SK-N-SH (cell line): ENCODE measurements around the gene SLC2A13. TPM values are rescaled to one million over a fixed set of nuclear protein-coding genes. Genes with fewer than 3 reads are reported as not detected.

Source experiments
- CTCF ChIA-PET: fragments of 300-600, 350-600 bp; formaldehyde crosslinking; extraction: SDS; loops from one replicate; lab custom pipeline; 2021; lab: Yijun Ruan, JAX
- POLR2A ChIA-PET: fragments of 350-600 bp; sonication (Branson Sonifier 250); formaldehyde crosslinking; extraction: SDS; loops from one replicate; lab custom pipeline; 2020; ENCODE audit warnings: antibody characterized with exemption, inconsistent platforms; lab: Yijun Ruan, JAX
- DNase-seq: peaks from one replicate; pipeline ENCODE4 v3.0.0; 2012
- H2AFZ ChIP-seq: fragments of 200-600 bp; sonication (generic); 2 replicates; pipeline ENCODE4 v1.8.1; 2016; ENCODE audit warnings: antibody characterized with exemption, mild to moderate bottlenecking, low read depth
- H3F3A ChIP-seq: fragments of 200-600 bp; sonication (generic); replicated peaks from 2 replicates; pipeline ENCODE3; 2016; ENCODE audit warnings: antibody characterized with exemption, mild to moderate bottlenecking; ENCODE audit not compliant: insufficient read depth
- H3K27ac ChIP-seq, 2 experiments: fragments of 200-500 bp in 1 of 2; fragments of 200-600 bp in 1 of 2; sonication (Bioruptor generic) in 1 of 2; sonication (generic), shearing (Covaris generic) in 1 of 2; 2 replicates each; pipeline versions ENCODE4 v1.5.1 to v1.6.1; 2014 to 2016; ENCODE audit warnings: low read depth in 2 of 2, inconsistent platforms in 1 of 2, low read length in 1 of 2, mild to moderate bottlenecking in 1 of 2, mixed read lengths in 1 of 2
- H3K27me3 ChIP-seq: fragments of 200-600 bp; sonication (generic), shearing (Covaris generic); 2 replicates; pipeline ENCODE4 v1.6.1; 2016; ENCODE audit warnings: mixed run types; ENCODE audit not compliant: insufficient read depth
- H3K36me3 ChIP-seq, 2 experiments: fragments of 200-500 bp in 1 of 2; fragments of 200-600 bp in 1 of 2; sonication (Bioruptor generic) in 1 of 2; sonication (generic) in 1 of 2; replicated peaks in 1 of 2; 2 replicates each; pipeline versions ENCODE3 to v1.5.1; 2014 to 2016; ENCODE audit warnings: low read length in 1 of 2, mild to moderate bottlenecking in 1 of 2; ENCODE audit not compliant: insufficient read depth in 2 of 2, control insufficient read depth in 1 of 2
- H3K4me1 ChIP-seq, 2 experiments: fragments of 200-500 bp in 1 of 2; fragments of 200-600 bp in 1 of 2; sonication (Bioruptor generic) in 1 of 2; sonication (generic), shearing (Covaris generic) in 1 of 2; 2 replicates each; pipeline versions ENCODE4 v1.5.1 to v1.6.1; 2014 to 2016; ENCODE audit warnings: low read depth in 1 of 2, low read length in 1 of 2, mixed run types in 1 of 2; ENCODE audit not compliant: insufficient read depth in 2 of 2, control insufficient read depth in 1 of 2
- H3K4me2 ChIP-seq: fragments of 200-600 bp; sonication (generic), shearing (Covaris generic); 2 replicates; pipeline ENCODE4 v1.6.1; 2017; ENCODE audit warnings: mixed run types
- H3K4me3 ChIP-seq, 2 experiments: fragments of 200-500 bp in 1 of 2; fragments of 200-600 bp in 1 of 2; sonication (Bioruptor generic) in 1 of 2; sonication (generic), shearing (Covaris generic) in 1 of 2; 2 replicates each; pipeline versions ENCODE4 v1.5.1 to v1.8.1; 2014 to 2016; ENCODE audit warnings: low read depth in 2 of 2, inconsistent platforms in 1 of 2, low read length in 1 of 2, mild to moderate bottlenecking in 1 of 2, mixed read lengths in 1 of 2, moderate library complexity in 1 of 2
- H3K79me2 ChIP-seq: fragments of 200-600 bp; sonication (generic); 2 replicates; pipeline ENCODE4 v1.8.1; 2017; ENCODE audit warnings: mild to moderate bottlenecking; ENCODE audit not compliant: insufficient read depth
- H3K9ac ChIP-seq: fragments of 200-600 bp; sonication (generic); 2 replicates; pipeline ENCODE4 v1.6.1; 2017; ENCODE audit warnings: mixed run types
- H3K9me2 ChIP-seq: fragments of 200-600 bp; sonication (generic); 2 replicates; pipeline ENCODE4 v1.6.1; 2017; ENCODE audit warnings: mixed run types
- H3K9me3 ChIP-seq: fragments of 200-600 bp; sonication (generic); 2 replicates; pipeline ENCODE4 v1.6.1; 2017; ENCODE audit warnings: mixed run types, mild to moderate bottlenecking, moderate library complexity
- H4K20me1 ChIP-seq: fragments of 200-600 bp; sonication (generic); 2 replicates; pipeline ENCODE4 v1.6.1; 2017; ENCODE audit warnings: mild to moderate bottlenecking, mixed run types; ENCODE audit not compliant: insufficient read depth
- EP300 ChIP-seq, 2 experiments: IDR thresholded peaks; 2 replicates each; pipeline versions ENCODE4 v1.4.0 to v1.6.1; 2012; ENCODE audit warnings: borderline replicate concordance in 1 of 2, low read depth in 1 of 2, low read length in 1 of 2
- EZH2phosphoT487 ChIP-seq: fragments of 200-600 bp; sonication (generic); IDR thresholded peaks from 2 replicates; pipeline ENCODE4 v1.6.1; 2017; ENCODE audit warnings: low read depth, mixed run types, mild to moderate bottlenecking, antibody characterized with exemption, moderate library complexity, borderline replicate concordance
- FOXJ3 ChIP-seq: sonication (generic); formaldehyde crosslinking; IDR thresholded peaks from 2 replicates; pipeline ENCODE4 v1.5.1; 2020; ENCODE audit warnings: mild to moderate bottlenecking, missing genetic modification reagents
- FOXM1 ChIP-seq: IDR thresholded peaks from 2 replicates; pipeline ENCODE4 v1.4.0; 2012; ENCODE audit warnings: low read depth, mild to moderate bottlenecking
- GABPA ChIP-seq: IDR thresholded peaks from 2 replicates; pipeline ENCODE4 v1.4.0; 2012; ENCODE audit warnings: low read depth, mild to moderate bottlenecking
- GATA2 ChIP-seq: sonication (generic); formaldehyde crosslinking; IDR thresholded peaks from 2 replicates; pipeline ENCODE4 v1.5.0; 2020; ENCODE audit warnings: mild to moderate bottlenecking, missing genetic modification reagents
- IRF3 ChIP-seq: fragments of 150-350 bp; IDR thresholded peaks from 2 replicates; pipeline ENCODE4 v1.6.1; 2016; ENCODE audit warnings: mild to moderate bottlenecking, low read depth, low read length
- MEF2A ChIP-seq: IDR thresholded peaks from 2 replicates; pipeline ENCODE4 v1.4.0; 2012; ENCODE audit warnings: low read depth, borderline replicate concordance
- NFIC ChIP-seq: IDR thresholded peaks from 2 replicates; pipeline ENCODE4 v1.4.0; 2012; ENCODE audit warnings: borderline replicate concordance
- POLR2AphosphoS5 ChIP-seq: IDR thresholded peaks from 2 replicates; pipeline ENCODE4 v1.6.1; 2012; ENCODE audit warnings: low read depth, low read length
- RCOR1 ChIP-seq: fragments of 150-350 bp; IDR thresholded peaks from 2 replicates; pipeline ENCODE4 v1.6.1; 2017; ENCODE audit warnings: antibody characterized with exemption, low read length
- SIN3A ChIP-seq: IDR thresholded peaks from 2 replicates; pipeline ENCODE4 v1.6.1; 2012; ENCODE audit warnings: low read depth, mild to moderate bottlenecking, low read length, moderate library complexity, borderline replicate concordance
- TAF1 ChIP-seq: IDR thresholded peaks from 2 replicates; pipeline ENCODE4 v1.6.1; 2012; ENCODE audit warnings: low read depth, mild to moderate bottlenecking, low read length, moderate library complexity, borderline replicate concordance
- USF1 ChIP-seq: IDR thresholded peaks from 2 replicates; pipeline ENCODE4 v1.4.0; 2012; ENCODE audit warnings: low read depth, borderline replicate concordance
- YY1 ChIP-seq: IDR thresholded peaks from 2 replicates; pipeline ENCODE4 v1.4.0; 2012; ENCODE audit warnings: low read depth, mild to moderate bottlenecking
- WGBS: methylation state at CpG from one replicate; pipeline ENCODE4 v1.1.6; 2017; ENCODE audit warnings: low lambda C conversion rate; 5-methylcytosine and 5-hydroxymethylcytosine counted together
- polyA plus RNA-seq, 3 experiments: library from polyadenylated mRNA; depleted of rRNA; stranded (reverse); fragments of >200 nt; gene quantifications; 2 replicates each; pipeline ENCODE4 v1.2.3, GENCODE V29; 2012
- TF ChIP-seq, protein P1 (sequence below): IDR thresholded peaks from 2 replicates; pipeline ENCODE4 v1.4.0; 2012; ENCODE audit warnings: low read depth, borderline replicate concordance
- TF ChIP-seq, protein P2 (sequence below): IDR thresholded peaks from 2 replicates; pipeline ENCODE4 v1.6.1; 2012; ENCODE audit warnings: mild to moderate bottlenecking, low read depth, low read length, moderate library complexity
- TF ChIP-seq, protein P3 (sequence below): IDR thresholded peaks from 2 replicates; pipeline ENCODE4; 2012

Gene SLC2A13
- polyA plus RNA-seq, 1 of the 3 experiments (the other 2 are of a cell fraction), result 0.21 TPM

DNA sequence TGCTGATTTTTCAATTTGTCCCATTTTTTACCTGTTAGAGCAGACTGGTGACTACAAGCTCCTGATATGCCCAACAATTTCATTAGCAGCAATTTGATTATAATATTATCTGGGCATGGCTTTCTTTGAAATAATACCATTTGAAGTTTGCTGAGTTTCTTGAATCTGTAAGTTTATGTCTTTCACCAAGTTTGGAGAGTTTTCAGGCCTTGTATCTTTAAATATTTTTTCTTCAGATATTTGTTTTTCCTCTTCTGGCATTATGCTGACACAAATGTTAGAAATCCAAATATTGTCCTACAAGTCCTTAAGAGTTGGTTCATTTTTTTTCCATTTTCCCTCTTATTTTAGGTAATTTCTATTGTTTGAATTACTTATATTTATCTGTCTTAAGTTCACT is 30.4 kb downstream of the SLC2A13 start:
- ChIA-PET POLR2A (no interaction called here), CTCF (no interaction called here)
- Histone ChIP-seq H2AFZ (no peak overlapping the region), H3K4me3 (no peak overlapping the region), H3K79me2 (no peaks in the 10 kb centered on the region), H3K4me2 (no peak overlapping the region), H3K27me3 (no peaks in the 10 kb centered on the region), H3K9ac (no peak overlapping the region), H3K36me3 (no peaks in the 10 kb centered on the region), H3K4me1 (no peaks in the 10 kb centered on the region), H3F3A (no peaks in the 10 kb centered on the region), H3K9me2 (no peaks in the 10 kb centered on the region), H4K20me1 (no peaks in the 10 kb centered on the region), H3K9me3 (no peaks in the 10 kb centered on the region), H3K27ac (no peak overlapping the region)
- TF ChIP-seq RCOR1 (no peak), MEF2A (no peak), EZH2phosphoT487 (no peak), GATA2 (CRISPR knock-in tag) (no peak), FOXM1 (no peak), FOXJ3 (CRISPR knock-in tag) (no peak)
- TF ChIP-seq, protein P1, sequence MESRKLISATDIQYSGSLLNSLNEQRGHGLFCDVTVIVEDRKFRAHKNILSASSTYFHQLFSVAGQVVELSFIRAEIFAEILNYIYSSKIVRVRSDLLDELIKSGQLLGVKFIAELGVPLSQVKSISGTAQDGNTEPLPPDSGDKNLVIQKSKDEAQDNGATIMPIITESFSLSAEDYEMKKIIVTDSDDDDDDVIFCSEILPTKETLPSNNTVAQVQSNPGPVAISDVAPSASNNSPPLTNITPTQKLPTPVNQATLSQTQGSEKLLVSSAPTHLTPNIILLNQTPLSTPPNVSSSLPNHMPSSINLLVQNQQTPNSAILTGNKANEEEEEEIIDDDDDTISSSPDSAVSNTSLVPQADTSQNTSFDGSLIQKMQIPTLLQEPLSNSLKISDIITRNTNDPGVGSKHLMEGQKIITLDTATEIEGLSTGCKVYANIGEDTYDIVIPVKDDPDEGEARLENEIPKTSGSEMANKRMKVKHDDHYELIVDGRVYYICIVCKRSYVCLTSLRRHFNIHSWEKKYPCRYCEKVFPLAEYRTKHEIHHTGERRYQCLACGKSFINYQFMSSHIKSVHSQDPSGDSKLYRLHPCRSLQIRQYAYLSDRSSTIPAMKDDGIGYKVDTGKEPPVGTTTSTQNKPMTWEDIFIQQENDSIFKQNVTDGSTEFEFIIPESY, result no peak
- TF ChIP-seq, protein P2, sequence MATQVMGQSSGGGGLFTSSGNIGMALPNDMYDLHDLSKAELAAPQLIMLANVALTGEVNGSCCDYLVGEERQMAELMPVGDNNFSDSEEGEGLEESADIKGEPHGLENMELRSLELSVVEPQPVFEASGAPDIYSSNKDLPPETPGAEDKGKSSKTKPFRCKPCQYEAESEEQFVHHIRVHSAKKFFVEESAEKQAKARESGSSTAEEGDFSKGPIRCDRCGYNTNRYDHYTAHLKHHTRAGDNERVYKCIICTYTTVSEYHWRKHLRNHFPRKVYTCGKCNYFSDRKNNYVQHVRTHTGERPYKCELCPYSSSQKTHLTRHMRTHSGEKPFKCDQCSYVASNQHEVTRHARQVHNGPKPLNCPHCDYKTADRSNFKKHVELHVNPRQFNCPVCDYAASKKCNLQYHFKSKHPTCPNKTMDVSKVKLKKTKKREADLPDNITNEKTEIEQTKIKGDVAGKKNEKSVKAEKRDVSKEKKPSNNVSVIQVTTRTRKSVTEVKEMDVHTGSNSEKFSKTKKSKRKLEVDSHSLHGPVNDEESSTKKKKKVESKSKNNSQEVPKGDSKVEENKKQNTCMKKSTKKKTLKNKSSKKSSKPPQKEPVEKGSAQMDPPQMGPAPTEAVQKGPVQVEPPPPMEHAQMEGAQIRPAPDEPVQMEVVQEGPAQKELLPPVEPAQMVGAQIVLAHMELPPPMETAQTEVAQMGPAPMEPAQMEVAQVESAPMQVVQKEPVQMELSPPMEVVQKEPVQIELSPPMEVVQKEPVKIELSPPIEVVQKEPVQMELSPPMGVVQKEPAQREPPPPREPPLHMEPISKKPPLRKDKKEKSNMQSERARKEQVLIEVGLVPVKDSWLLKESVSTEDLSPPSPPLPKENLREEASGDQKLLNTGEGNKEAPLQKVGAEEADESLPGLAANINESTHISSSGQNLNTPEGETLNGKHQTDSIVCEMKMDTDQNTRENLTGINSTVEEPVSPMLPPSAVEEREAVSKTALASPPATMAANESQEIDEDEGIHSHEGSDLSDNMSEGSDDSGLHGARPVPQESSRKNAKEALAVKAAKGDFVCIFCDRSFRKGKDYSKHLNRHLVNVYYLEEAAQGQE, result no peak
- DNase-seq, result no peak

DNA sequence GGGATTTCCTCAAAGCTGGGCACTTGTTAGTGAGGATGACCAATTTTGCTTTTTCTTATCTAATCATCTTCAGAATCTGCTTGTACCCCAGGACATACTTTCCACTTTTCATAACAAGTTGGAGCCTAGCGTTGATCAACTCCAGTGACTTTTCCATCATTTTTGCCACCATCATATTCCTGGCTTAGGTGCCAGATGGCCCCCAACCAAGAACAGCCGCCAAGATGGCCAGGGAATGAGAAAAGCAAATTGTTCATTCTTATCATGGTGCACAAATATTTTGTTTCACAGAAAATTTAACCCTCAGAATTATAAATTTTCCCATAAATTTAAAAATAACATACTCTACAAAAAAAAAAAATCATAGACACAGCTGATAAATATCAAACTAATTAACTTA is 37.5 kb downstream of the SLC2A13 start:
- Histone ChIP-seq H3K9me3 (no peaks in the 10 kb centered on the region), H3K79me2 (no peaks in the 10 kb centered on the region), H2AFZ (no peak overlapping the region), H3K27ac (no peak overlapping the region), H4K20me1 (no peaks in the 10 kb centered on the region), H3F3A (no peaks in the 10 kb centered on the region), H3K9ac (no peak overlapping the region), H3K4me1 (no peaks in the 10 kb centered on the region; a peak in 2 of 4 replicates), H3K36me3 (no peaks in the 10 kb centered on the region), H3K27me3 (no peaks in the 10 kb centered on the region), H3K4me3 (no peak overlapping the region), H3K4me2 (no peak overlapping the region), H3K9me2 (no peaks in the 10 kb centered on the region)
- ChIA-PET CTCF (no interaction called here), POLR2A (no interaction called here)
- no peak for DNase-seq
- WGBS, result 70% methylated on average over 2 of the region's 2 CpGs
- TF ChIP-seq FOXM1, result no peak
- no peak for TF ChIP-seq RCOR1
- TF ChIP-seq IRF3, result no peak
- TF ChIP-seq YY1, result no peak
- TF ChIP-seq EP300 (IDR thresholded peaks at IDR 0.05; ENCODE audit: borderline replicate concordance in 1 of 2, low read depth in 1 of 2, low read length in 1 of 2), result no peak
- TF ChIP-seq TAF1, result no peak
- TF ChIP-seq GABPA, result no peak
- no peak for TF ChIP-seq NFIC
- no peak for TF ChIP-seq POLR2AphosphoS5
- no peak for TF ChIP-seq SIN3A
- no peak for TF ChIP-seq USF1
- TF ChIP-seq, protein P3, sequence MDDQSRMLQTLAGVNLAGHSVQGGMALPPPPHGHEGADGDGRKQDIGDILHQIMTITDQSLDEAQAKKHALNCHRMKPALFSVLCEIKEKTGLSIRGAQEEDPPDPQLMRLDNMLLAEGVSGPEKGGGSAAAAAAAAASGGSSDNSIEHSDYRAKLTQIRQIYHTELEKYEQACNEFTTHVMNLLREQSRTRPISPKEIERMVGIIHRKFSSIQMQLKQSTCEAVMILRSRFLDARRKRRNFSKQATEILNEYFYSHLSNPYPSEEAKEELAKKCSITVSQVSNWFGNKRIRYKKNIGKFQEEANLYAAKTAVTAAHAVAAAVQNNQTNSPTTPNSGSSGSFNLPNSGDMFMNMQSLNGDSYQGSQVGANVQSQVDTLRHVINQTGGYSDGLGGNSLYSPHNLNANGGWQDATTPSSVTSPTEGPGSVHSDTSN, result no peak
